Ectodermal cell (in vitro differentiated cells): ENCODE measurements around the gene TMEM30B.

Source experiments
- H3K27ac ChIP-seq: 2 replicates; pipeline ENCODE4 v1.7.0; 2013; ENCODE audit warnings: mild to moderate bottlenecking, low read depth, low read length; ENCODE audit not compliant: insufficient read depth, poor library complexity, severe bottlenecking
- H3K27me3 ChIP-seq: 2 replicates; pipeline ENCODE4 v1.7.0; 2013; ENCODE audit warnings: mild to moderate bottlenecking, low read length; ENCODE audit not compliant: insufficient read depth, control insufficient read depth, poor library complexity, severe bottlenecking
- H3K36me3 ChIP-seq: one replicate; pipeline ENCODE4 v1.7.0; 2013; ENCODE audit warnings: low read length; ENCODE audit not compliant: control insufficient read depth, insufficient read depth
- H3K4me1 ChIP-seq: one replicate; pipeline ENCODE4 v1.7.0; 2013; ENCODE audit warnings: low read length; ENCODE audit not compliant: control insufficient read depth, insufficient read depth
- H3K4me3 ChIP-seq: 2 replicates; pipeline ENCODE4 v1.7.0; 2013; ENCODE audit warnings: low read depth, low read length, control low read depth; ENCODE audit not compliant: insufficient read depth
- H3K9me3 ChIP-seq: 2 replicates; pipeline ENCODE4 v1.7.0; 2013; ENCODE audit warnings: mild to moderate bottlenecking, low read length, moderate library complexity; ENCODE audit not compliant: control insufficient read depth
- WGBS, 2 experiments: methylation state at CpG; one replicate each; pipeline ENCODE4 v1.1.7; 2013; ENCODE audit warnings: missing lambda C conversion rate in 2 of 2; 5-methylcytosine and 5-hydroxymethylcytosine counted together

TMEM30B gene

GRCh38 chr14:61257469-61258057, 23.6 kb downstream of the TMEM30B start:
- Histone ChIP-seq H3K27ac (no peak overlapping the region), H3K9me3 (no peaks in the 10 kb centered on the region)

GRCh38 chr14:61256826-61257468, 24.2 kb downstream of the TMEM30B start:
- no peaks in the 10 kb centered on the region for H3K4me1 ChIP-seq
- H3K4me3 ChIP-seq = no peak overlapping the region
- H3K27me3 ChIP-seq = peaks cover 12% of the 10 kb centered on the region
- WGBS, 2 experiments = 94 to 96% methylated on average over 6 of the region's 6 CpGs
- no peaks in the 10 kb centered on the region for H3K9me3 ChIP-seq
- no peaks in the 10 kb centered on the region for H3K36me3 ChIP-seq
- H3K27ac ChIP-seq = no peak overlapping the region

More at GRCh38 chr14:61257469-61258057, 23.6 kb downstream of the TMEM30B start:
- H3K36me3 ChIP-seq = no peaks in the 10 kb centered on the region
- H3K4me3 ChIP-seq = no peak overlapping the region
- WGBS, 2 experiments = 78 to 82% methylated on average over 5 of the region's 5 CpGs
- H3K27me3 ChIP-seq = peaks cover 12% of the 10 kb centered on the region
- no peaks in the 10 kb centered on the region for H3K4me1 ChIP-seq

GRCh38 chr14:61255968-61256367, 25.2 kb downstream of the TMEM30B start:
- WGBS, 2 experiments = 78 to 82% methylated on average over 5 of the region's 5 CpGs
- Histone ChIP-seq H3K36me3 (no peaks in the 10 kb centered on the region), H3K27ac (no peak overlapping the region), H3K4me3 (no peak overlapping the region), H3K9me3 (no peaks in the 10 kb centered on the region), H3K4me1 (no peaks in the 10 kb centered on the region), H3K27me3 (peaks cover 12% of the 10 kb centered on the region)

DNA sequence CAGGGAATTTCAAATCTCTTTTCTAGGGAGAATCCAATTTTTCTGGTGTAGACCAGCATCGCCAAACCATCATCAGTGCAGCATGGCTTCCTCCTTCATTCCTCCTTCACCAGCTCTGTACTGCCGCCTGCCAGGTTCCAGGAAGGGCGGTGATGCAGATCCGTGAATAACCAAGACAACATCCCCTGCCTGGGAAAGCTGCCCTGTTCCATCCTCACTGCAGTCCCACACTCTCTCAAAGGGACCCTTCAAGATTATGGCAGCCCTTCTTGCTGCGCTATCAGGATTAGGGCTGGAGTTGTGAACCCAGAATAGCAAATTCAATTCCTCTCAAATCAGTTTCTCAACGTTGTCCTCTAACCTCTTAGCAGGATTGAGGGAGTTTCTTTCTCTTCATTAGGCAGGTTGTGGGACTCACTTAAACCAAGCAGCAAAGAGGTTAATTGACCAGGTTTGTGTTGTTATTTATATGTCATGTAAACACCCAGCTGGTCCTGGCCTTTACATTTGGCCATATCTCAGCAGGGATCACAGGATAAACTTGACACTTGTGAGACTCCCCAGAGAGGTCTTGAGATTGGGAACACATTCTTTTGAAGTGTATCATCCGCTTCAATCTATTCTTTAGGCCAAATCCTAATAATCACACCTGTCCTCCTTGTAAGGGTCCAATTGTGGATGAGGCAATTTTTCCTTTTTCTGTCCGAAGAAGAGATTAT, 26.2 kb downstream of the TMEM30B start:
- 24 to 30% methylated on average over 7 to 8 of the region's 8 CpGs for WGBS, 2 experiments

GRCh38 chr14:61253064-61253738, 27.9 kb downstream of the TMEM30B start:
- Histone ChIP-seq H3K9me3 (no peaks in the 10 kb centered on the region), H3K27me3 (peaks cover 12% of the 10 kb centered on the region), H3K27ac (no peak overlapping the region), H3K4me1 (no peaks in the 10 kb centered on the region), H3K36me3 (no peaks in the 10 kb centered on the region), H3K4me3 (no peak overlapping the region)
- 71 to 73% methylated on average over 4 of the region's 4 CpGs for WGBS, 2 experiments

More for the DNA sequence above, 26.2 kb downstream of the TMEM30B start:
- Histone ChIP-seq H3K9me3 (no peaks in the 10 kb centered on the region), H3K4me1 (no peaks in the 10 kb centered on the region), H3K4me3 (no peak overlapping the region), H3K36me3 (no peaks in the 10 kb centered on the region), H3K27ac (no peak overlapping the region), H3K27me3 (peaks cover 12% of the 10 kb centered on the region)

DNA sequence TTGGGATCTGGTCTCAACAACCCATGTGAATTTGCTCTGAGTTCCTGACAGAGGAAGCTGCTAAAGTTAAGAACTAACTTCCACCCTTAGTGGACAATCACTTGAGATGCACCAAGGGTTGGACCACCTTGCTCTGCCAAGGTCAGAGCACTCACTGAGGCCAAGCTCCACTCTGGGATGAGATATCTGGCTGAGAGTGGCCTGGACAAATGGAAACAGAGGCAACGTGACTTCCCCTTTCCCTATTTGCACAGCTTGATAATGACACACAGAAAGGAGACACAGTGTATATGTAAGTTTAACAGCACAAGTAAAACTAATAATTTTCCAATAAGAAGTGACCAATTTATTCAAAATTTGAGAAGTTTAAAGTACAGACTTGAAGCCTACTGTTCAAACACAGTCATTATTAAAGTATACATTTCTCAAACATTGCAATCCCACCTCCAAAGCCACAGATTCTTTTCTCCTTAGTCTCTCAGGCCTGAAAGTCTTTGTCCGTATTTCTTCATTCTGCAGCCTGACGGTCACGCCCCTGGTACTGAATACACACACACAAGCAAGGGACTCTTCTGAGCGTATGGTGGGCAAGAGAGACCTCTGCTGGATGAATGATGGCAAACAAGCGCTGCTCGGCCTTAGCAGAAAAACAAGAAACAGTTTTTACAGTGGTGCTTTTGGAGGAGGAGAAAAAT, 28.6 kb downstream of the TMEM30B start:
- no peaks in the 10 kb centered on the region for H3K36me3 ChIP-seq
- no peaks in the 10 kb centered on the region for H3K9me3 ChIP-seq
- no peak overlapping the region for H3K27ac ChIP-seq
- no peak overlapping the region for H3K4me3 ChIP-seq
- 8% methylated on average over 6 to 7 of the region's 7 CpGs for WGBS, 2 experiments
- H3K4me1 ChIP-seq = no peaks in the 10 kb centered on the region
- peaks cover 12% of the 10 kb centered on the region for H3K27me3 ChIP-seq

DNA sequence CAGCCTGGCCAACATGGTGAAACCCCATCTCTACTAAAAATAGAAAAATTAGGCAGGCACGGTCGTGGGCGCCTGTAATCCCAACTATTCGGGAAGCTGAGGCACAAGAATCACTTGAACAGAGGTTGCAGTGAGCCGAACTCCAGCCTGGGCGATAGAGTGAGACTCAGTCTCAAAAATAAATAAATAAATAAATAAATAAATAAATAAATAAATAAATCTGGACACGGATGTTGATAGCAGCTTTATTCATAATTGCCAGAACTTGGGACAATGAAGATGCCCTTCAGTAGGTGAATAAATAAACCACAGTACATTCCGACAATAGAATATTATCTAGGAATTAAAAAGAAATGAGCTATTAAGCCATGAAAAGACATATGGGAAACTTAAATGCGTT, 31.1 kb downstream of the TMEM30B start:
- Histone ChIP-seq H3K4me3 (no peak overlapping the region), H3K4me1 (no peaks in the 10 kb centered on the region), H3K36me3 (no peaks in the 10 kb centered on the region), H3K27me3 (peaks cover 11% of the 10 kb centered on the region), H3K9me3 (no peaks in the 10 kb centered on the region), H3K27ac (no peak overlapping the region)
- WGBS, 2 experiments = 89 to 96% methylated on average over 5 to 7 of the region's 9 CpGs

GRCh38 chr14:61247935-61248334, 33.2 kb downstream of the TMEM30B start:
- H3K27me3 ChIP-seq = no peaks in the 10 kb centered on the region
- H3K4me1 ChIP-seq = no peaks in the 10 kb centered on the region
- WGBS, 2 experiments = 83 to 95% methylated on average over 1 of the region's 1 CpG
- no peaks in the 10 kb centered on the region for H3K9me3 ChIP-seq
- H3K36me3 ChIP-seq = no peaks in the 10 kb centered on the region
- no peak overlapping the region for H3K4me3 ChIP-seq
- H3K27ac ChIP-seq = no peak overlapping the region

DNA sequence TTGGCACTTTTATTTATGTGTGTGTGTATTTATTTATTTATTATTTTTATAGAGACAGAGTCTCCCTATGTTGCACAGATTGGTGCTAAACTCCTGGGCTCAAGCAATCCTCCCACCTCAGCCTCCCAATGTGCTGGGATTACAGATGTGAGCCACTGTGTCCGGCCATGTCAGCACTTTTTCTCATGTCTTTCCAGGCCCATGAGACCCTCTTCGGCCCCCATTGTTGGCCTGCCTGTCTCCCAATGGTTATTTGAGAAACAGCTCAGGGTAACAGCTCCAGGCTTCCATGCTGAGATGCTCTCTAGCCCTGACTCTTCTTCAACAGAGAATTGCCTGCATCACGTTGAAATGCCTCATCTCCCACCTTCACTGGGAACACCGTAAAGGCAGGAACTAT, 34.4 kb downstream of the TMEM30B start:
- no peaks in the 10 kb centered on the region for H3K27me3 ChIP-seq
- no peaks in the 10 kb centered on the region for H3K36me3 ChIP-seq
- H3K27ac ChIP-seq = no peak overlapping the region
- no peaks in the 10 kb centered on the region for H3K4me1 ChIP-seq
- WGBS, 2 experiments = 80 to 91% methylated on average over 3 of the region's 4 CpGs
- H3K9me3 ChIP-seq = no peaks in the 10 kb centered on the region
- H3K4me3 ChIP-seq = no peak overlapping the region
